ENCODE data around the gene BRIP1. TPM values are rescaled to one million over a fixed set of nuclear protein-coding genes. Genes with fewer than 3 reads are reported as not detected.

The BRIP1 gene
- total RNA-seq, 1 donor from 2014 or later, result 5.2 TPM

GRCh38 chr17:61852857-61853256 is 10.5 kb downstream of the BRIP1 start:
- no peak for TF ChIP-seq CTCF (IDR thresholded peaks at IDR 0.05; ENCODE audit: unreplicated experiment)
- no peak overlapping the region for H3K4me3 Mint-ChIP-seq (ENCODE audit: unreplicated experiment)

GRCh38 chr17:61849674-61850073 is 13.7 kb downstream of the BRIP1 start:
- TF ChIP-seq CTCF (IDR thresholded peaks at IDR 0.05; ENCODE audit: unreplicated experiment), result no peak
- Mint-ChIP-seq H3K36me3 (ENCODE audit: low read depth, unreplicated experiment) (no peaks in the 10 kb centered on the region), H3K4me1 (ENCODE audit: unreplicated experiment) (no peaks in the 10 kb centered on the region), H3K27me3 (ENCODE audit: unreplicated experiment) (no peaks in the 10 kb centered on the region), H3K27ac (ENCODE audit: unreplicated experiment) (no peak overlapping the region), H3K9me3 (ENCODE audit: unreplicated experiment) (no peaks in the 10 kb centered on the region), H3K4me3 (ENCODE audit: unreplicated experiment) (no peak overlapping the region)
- DNase-seq (ENCODE audit: low spot score), result no peak

More at GRCh38 chr17:61852857-61853256, 10.5 kb downstream of the BRIP1 start:
- Mint-ChIP-seq H3K27me3 (ENCODE audit: unreplicated experiment) (no peaks in the 10 kb centered on the region), H3K27ac (ENCODE audit: unreplicated experiment) (no peak overlapping the region), H3K9me3 (ENCODE audit: unreplicated experiment) (no peaks in the 10 kb centered on the region), H3K4me1 (ENCODE audit: unreplicated experiment) (no peaks in the 10 kb centered on the region), H3K36me3 (ENCODE audit: low read depth, unreplicated experiment) (no peaks in the 10 kb centered on the region)
- no peak for DNase-seq (ENCODE audit: low spot score)

DNA sequence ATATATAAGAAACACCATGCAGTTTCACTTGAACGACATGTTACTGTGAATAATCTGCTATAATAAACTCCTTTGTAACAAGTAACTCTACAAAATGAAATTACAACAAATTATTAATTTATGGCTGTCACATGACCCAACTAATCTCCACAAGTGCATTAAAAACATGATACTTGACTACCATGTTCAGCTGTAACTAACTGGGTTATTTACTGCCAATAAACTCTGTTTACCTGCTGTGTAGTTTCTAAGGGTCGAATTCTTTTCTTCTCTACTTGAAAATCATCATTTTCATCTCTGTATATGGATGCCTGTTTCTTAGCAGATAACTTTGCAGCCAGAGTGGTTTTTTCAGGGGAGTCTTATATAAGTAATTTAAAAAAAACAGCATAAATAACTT is 14.4 kb downstream of the BRIP1 start:
- no peaks in the 10 kb centered on the region for H3K9me3 Mint-ChIP-seq (ENCODE audit: unreplicated experiment)
- H3K27me3 Mint-ChIP-seq (ENCODE audit: unreplicated experiment), result no peaks in the 10 kb centered on the region
- H3K27ac Mint-ChIP-seq (ENCODE audit: unreplicated experiment), result no peak overlapping the region
- no peak for TF ChIP-seq CTCF (IDR thresholded peaks at IDR 0.05; ENCODE audit: unreplicated experiment)
- DNase-seq (ENCODE audit: low spot score), result no peak
- H3K36me3 Mint-ChIP-seq (ENCODE audit: low read depth, unreplicated experiment), result no peaks in the 10 kb centered on the region
- H3K4me3 Mint-ChIP-seq (ENCODE audit: unreplicated experiment), result no peak overlapping the region
- no peaks in the 10 kb centered on the region for H3K4me1 Mint-ChIP-seq (ENCODE audit: unreplicated experiment)

DNA sequence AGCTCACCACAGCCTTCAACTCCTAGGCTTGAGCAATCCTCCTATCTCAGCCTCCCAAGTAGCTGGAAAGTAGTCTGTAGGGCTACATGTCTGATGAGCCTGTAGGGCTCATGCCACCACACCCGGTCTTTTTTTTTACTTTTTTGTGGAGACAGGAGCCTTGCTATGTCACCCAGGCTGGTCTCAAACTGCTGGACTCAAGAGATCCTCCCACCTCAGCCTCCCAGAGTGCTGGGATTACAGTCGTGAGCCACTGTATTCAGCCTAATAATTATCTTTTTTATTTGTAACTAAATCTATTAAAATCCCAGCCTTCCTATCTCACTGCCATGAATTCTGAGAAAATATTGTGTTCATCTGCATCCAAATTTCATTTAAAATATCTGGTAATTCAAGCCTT is 15.1 kb downstream of the BRIP1 start:
- H3K4me3 Mint-ChIP-seq (ENCODE audit: unreplicated experiment), result no peak overlapping the region
- no peak overlapping the region for H3K27ac Mint-ChIP-seq (ENCODE audit: unreplicated experiment)
- H3K27me3 Mint-ChIP-seq (ENCODE audit: unreplicated experiment), result no peaks in the 10 kb centered on the region
- no peak for DNase-seq (ENCODE audit: low spot score)
- H3K36me3 Mint-ChIP-seq (ENCODE audit: low read depth, unreplicated experiment), result no peaks in the 10 kb centered on the region
- H3K4me1 Mint-ChIP-seq (ENCODE audit: unreplicated experiment), result no peaks in the 10 kb centered on the region
- no peaks in the 10 kb centered on the region for H3K9me3 Mint-ChIP-seq (ENCODE audit: unreplicated experiment)
- TF ChIP-seq CTCF (IDR thresholded peaks at IDR 0.05; ENCODE audit: unreplicated experiment), result no peak

- H3K27me3 Mint-ChIP-seq (ENCODE audit: unreplicated experiment), result no peaks in the 10 kb centered on the region
- H3K36me3 Mint-ChIP-seq (ENCODE audit: low read depth, unreplicated experiment), result no peaks in the 10 kb centered on the region
- H3K4me1 Mint-ChIP-seq (ENCODE audit: unreplicated experiment), result no peaks in the 10 kb centered on the region
- DNase-seq (ENCODE audit: low spot score), result no peak
- H3K27ac Mint-ChIP-seq (ENCODE audit: unreplicated experiment), result no peak overlapping the region
- no peaks in the 10 kb centered on the region for H3K9me3 Mint-ChIP-seq (ENCODE audit: unreplicated experiment)
- no peak for TF ChIP-seq CTCF (IDR thresholded peaks at IDR 0.05; ENCODE audit: unreplicated experiment)
- no peak overlapping the region for H3K4me3 Mint-ChIP-seq (ENCODE audit: unreplicated experiment)
These were observed 15.7 kb downstream of the BRIP1 start for GRCh38 chr17:61847659-61848058.

Data from endothelial cell (in vitro differentiated cells).